Ishikawa (cell line): ENCODE measurements around the gene MYEOV.

Experiments used
- CEBPB ChIP-seq: IDR thresholded peaks from 2 replicates; pipeline ENCODE4 v1.6.1; 2012
- CREB1 ChIP-seq: IDR thresholded peaks from 2 replicates; pipeline ENCODE4 v1.6.1; 2012; ENCODE audit warnings: low read depth
- EGR1 ChIP-seq: IDR thresholded peaks from 2 replicates; pipeline ENCODE4 v1.6.1; 2012
- EP300 ChIP-seq: IDR thresholded peaks from 2 replicates; pipeline ENCODE4 v1.6.1; 2012; ENCODE audit warnings: borderline replicate concordance
- FOXM1 ChIP-seq: IDR thresholded peaks from 2 replicates; pipeline ENCODE4 v1.6.1; 2012; ENCODE audit warnings: low read depth, borderline replicate concordance
- MAX ChIP-seq: IDR thresholded peaks from 2 replicates; pipeline ENCODE4 v1.6.1; 2012
- NFIC ChIP-seq: IDR thresholded peaks from 2 replicates; pipeline ENCODE4 v1.6.1; 2012
- RAD21 ChIP-seq: IDR thresholded peaks from 2 replicates; pipeline ENCODE4 v1.6.1; 2012; ENCODE audit warnings: low read depth
- REST ChIP-seq: IDR thresholded peaks from 2 replicates; pipeline ENCODE4 v1.6.1; 2012; ENCODE audit warnings: low read depth, mild to moderate bottlenecking
- TAF1 ChIP-seq: IDR thresholded peaks from 2 replicates; pipeline ENCODE4 v1.6.1; 2012; ENCODE audit warnings: low read depth, mild to moderate bottlenecking
- TCF12 ChIP-seq: IDR thresholded peaks from 2 replicates; pipeline ENCODE4 v1.6.1; 2012; ENCODE audit warnings: low read depth
- TEAD4 ChIP-seq: IDR thresholded peaks from 2 replicates; pipeline ENCODE4 v1.6.1; 2012
- USF1 ChIP-seq: IDR thresholded peaks from 2 replicates; pipeline ENCODE4 v1.6.1; 2012
- YY1 ChIP-seq: IDR thresholded peaks from 2 replicates; pipeline ENCODE4 v1.6.1; 2012; ENCODE audit warnings: low read depth
- ZBTB7A ChIP-seq: IDR thresholded peaks from 2 replicates; pipeline ENCODE4 v1.6.1; 2012; ENCODE audit warnings: low read depth

The MYEOV gene

GRCh38 chr11:69293819-69294505, at the start of gene MYEOV:
Gene MYEOV (plus strand): TSS chr11:69294155. CDS start chr11:69295355, 1,200 bp downstream.
- TF ChIP-seq NFIC (peak; percentile 18; the same call in 1 of the 2 replicates), TAF1 (peak; percentile 79; the same call in 1 of the 2 replicates), EP300 (0 out of 2 replicates have a peak, but pooled peaks have one; percentile 32), YY1 (peak; percentile 59; the same call in 1 of the 2 replicates), CREB1 (no peak), FOXM1 (no peak), ZBTB7A (no peak), TCF12 (peak; percentile 80), MAX (peak; percentile 89), REST (no peak; the same call in 1 of the 2 replicates), USF1 (0 out of 2 replicates have a peak, but pooled peaks have one; percentile 16), EGR1 (no peak), TEAD4 (0 out of 2 replicates have a peak, but pooled peaks have one; percentile 10), RAD21 (no peak; the same call in 1 of the 2 replicates), CEBPB (no peak; the same call in 1 of the 2 replicates)

GRCh38 chr11:69244266-69244665, 49.7 kb upstream of the MYEOV start:
- TF ChIP-seq CREB1, result no peak
- TF ChIP-seq NFIC, result no peak
- TF ChIP-seq MAX, result no peak
- no peak for TF ChIP-seq CEBPB
- no peak for TF ChIP-seq YY1
- TF ChIP-seq EGR1, result no peak
- no peak for TF ChIP-seq EP300
- TF ChIP-seq REST, result no peak
- TF ChIP-seq ZBTB7A, result no peak
- no peak for TF ChIP-seq TEAD4
- no peak for TF ChIP-seq FOXM1
- no peak for TF ChIP-seq RAD21
- TF ChIP-seq TCF12, result no peak
- TF ChIP-seq TAF1, result no peak
- TF ChIP-seq USF1, result no peak

GRCh38 chr11:69245041-69245440, 48.9 kb upstream of the MYEOV start:
- TF ChIP-seq TCF12, result no peak
- TF ChIP-seq RAD21, result no peak
- TF ChIP-seq NFIC, result no peak
- no peak for TF ChIP-seq FOXM1
- TF ChIP-seq CREB1, result no peak
- TF ChIP-seq ZBTB7A, result no peak
- TF ChIP-seq MAX, result no peak
- no peak for TF ChIP-seq TEAD4
- TF ChIP-seq REST, result no peak
- TF ChIP-seq EGR1, result no peak
- TF ChIP-seq YY1, result no peak
